GM18951 (cell line): ENCODE results near the gene ORC1.

ENCODE experiments used
- POLR2A ChIP-seq: IDR thresholded peaks from 4 replicates; pipeline ENCODE4 v1.6.1; 2011; ENCODE audit warnings: mild to moderate bottlenecking; ENCODE audit not compliant: insufficient read length, insufficient read depth; ENCODE audit errors: extremely low read depth
- in situ Hi-C: fragments of 300-500 bp; cut with MboI; formaldehyde crosslinking; loops from one replicate; pipeline ENCODE4 v1.12.0; 2022; ENCODE audit warnings: low sequenced_read_pairs, mixed read lengths, inconsistent platforms; ENCODE audit not compliant: unreplicated experiment

Gene ORC1

DNA sequence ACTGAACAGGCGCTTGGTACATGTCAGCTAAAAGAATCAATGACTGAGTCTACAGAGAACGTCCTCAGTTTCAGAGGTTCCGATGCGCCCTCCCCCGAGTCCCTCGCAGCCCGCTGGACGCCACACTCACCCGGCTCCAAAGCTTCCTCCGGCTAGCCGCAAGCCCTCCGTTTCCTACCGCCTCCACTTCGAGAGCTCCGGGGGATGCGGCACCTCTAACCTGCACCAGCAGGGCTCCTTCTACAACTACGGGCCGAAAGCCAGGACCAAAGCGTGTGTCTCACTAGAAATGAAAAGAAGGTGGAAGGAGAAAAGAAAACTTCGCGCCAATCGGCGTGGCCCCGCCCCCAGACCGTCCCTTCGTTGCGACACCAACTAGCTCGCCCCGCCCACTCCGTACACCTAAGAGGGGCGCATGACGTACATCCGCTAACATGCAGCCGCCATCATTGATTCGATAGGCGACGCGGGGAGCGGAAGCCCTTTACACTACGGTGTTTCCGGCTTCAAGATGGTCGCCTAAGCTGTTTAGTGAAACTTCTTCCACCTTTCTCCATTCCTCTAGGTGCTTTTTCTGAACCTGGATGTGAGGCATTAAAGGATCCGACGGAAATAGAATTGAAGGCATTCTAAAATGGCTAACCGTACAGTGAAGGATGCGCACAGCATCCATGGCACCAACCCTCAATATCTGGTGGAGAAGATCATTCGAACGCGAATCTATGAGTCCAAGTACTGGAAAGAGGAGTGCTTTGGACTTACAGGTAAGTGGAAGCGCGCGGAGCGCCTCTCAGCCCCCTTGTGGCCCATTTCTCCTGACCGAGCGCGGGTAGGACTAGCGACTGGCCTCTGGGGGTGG, at the start of gene ORC1, which contains the start of gene PRPF38A:
ORC1 (minus strand) TSS at position 308 of the 859 bp plus-strand sequence. CDS start 2,200 bp downstream, outside the sequence.
PRPF38A (plus strand) TSS at position 487 of the 859 bp plus-strand sequence; CDS start at position 635, 148 bp downstream.
- in situ Hi-C loops = no loop called here
- TF ChIP-seq POLR2A = peak; percentile 76

DNA sequence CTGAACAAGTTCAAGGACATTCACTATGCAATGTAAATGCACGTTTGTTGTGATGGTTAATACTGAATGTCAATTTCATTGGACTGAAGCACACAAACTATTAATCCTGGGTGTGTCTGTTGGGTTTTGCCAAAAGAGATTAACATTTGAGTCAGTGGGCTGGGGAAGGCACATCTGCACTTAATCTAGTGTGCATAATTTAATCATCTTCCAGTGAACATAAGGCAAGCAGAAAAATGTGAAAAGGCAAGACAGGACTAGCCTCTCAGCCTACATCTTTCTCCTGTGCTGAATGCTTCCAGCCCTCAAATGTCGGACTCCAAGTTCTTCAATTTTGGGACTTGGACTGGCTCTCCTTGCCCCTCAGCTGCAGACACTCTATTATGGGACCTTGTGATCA, 40.2 kb upstream of the ORC1 start:
- in situ Hi-C loops = no loop called here
- TF ChIP-seq POLR2A = no peak

GRCh38 chr1:52439976-52440375, 35.8 kb upstream of the ORC1 start:
- TF ChIP-seq POLR2A = no peak
- in situ Hi-C loops = no loop called here

DNA sequence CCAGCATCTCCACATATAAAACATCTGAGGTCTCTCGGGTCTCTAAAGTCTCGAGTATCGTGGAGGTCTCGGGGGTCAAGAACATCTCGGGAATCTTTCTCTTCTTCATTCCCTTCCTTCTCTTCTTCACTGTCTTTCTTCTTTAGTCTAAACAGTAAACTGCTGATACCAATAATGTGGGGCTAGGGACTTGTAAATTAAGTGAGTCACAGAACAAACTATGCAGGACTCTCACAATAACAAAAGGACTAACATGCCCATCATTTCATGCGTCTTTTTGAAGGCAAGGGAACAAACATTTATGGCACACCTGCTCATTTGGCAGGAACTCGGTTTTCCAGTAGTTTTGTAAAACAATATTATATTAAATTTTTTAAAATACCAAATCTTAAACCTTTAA, 32.6 kb upstream of the ORC1 start:
- in situ Hi-C loops = no loop called here
- no peak for TF ChIP-seq POLR2A

- in situ Hi-C loops = no loop called here
Measured at GRCh38 chr1:52435650-52436049, 31.4 kb upstream of the ORC1 start.

DNA sequence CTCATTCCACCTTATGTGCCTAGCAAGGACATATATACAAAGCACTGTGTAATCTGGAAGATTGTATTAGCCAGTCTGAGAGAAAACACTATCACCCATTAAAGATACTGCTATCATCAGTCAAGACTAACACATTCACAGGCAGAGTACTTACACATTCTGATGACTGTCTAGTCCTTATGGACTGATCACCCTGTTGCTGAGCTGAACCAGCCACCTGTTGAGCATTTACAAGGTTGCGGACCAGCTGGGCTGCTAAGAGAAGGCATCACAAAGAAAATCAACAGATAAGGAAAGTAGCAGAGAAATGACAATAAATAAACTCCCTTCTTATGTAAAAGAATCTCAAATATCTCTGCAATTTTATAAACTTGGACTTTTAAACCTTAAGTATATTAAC, 31.0 kb upstream of the ORC1 start:
- in situ Hi-C loops = no loop called here
- no peak for TF ChIP-seq POLR2A

More at GRCh38 chr1:52435650-52436049, 31.4 kb upstream of the ORC1 start:
- no peak for TF ChIP-seq POLR2A

- in situ Hi-C loops = no loop called here
Measured at GRCh38 chr1:52432807-52433206, 28.6 kb upstream of the ORC1 start.

GRCh38 chr1:52427152-52427551, 22.9 kb upstream of the ORC1 start:
- TF ChIP-seq POLR2A = no peak
- in situ Hi-C loops = no loop called here

More at GRCh38 chr1:52432807-52433206, 28.6 kb upstream of the ORC1 start:
- TF ChIP-seq POLR2A = no peak

DNA sequence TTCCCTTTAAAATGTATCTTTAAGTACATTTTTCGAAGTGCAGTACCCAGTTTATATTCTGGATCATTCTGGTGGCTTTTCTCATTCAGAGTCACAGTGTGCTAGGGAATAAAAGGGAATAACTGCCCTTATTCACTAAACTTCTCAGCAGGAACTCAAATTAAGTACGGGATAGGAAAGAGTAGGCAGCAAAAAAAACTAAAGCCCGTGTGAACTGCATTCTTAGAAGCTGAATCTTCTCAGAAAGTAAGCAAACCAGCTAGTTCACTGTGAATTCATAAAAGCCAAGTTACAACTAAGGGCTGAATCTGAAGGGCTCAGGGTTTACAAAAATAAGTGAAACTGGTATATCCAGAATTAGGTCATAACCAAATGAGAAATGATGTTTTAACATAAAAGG, 22.1 kb upstream of the ORC1 start:
- in situ Hi-C loops = no loop called here
- TF ChIP-seq POLR2A = no peak

DNA sequence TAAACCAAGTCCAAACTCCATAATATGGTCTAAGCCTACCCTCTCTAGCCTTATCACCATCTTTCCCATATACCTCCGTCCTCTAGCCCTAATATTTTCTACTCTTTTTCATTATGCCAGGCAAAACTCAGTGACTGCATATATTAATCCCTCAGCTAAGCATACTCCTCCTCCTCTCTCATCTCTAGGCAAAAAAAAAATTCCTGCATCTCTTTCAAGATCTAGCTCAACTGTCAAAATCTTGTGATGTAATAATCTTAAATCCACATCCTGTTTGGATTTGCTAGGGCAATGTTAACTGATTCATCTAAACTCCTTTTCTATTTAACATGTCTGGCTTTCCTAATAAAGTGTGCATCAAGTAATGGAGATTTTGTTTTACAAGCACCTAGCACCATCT, 20.6 kb upstream of the ORC1 start:
- in situ Hi-C loops = no loop called here
- TF ChIP-seq POLR2A = no peak

- no peak for TF ChIP-seq POLR2A
Measured at GRCh38 chr1:52424231-52424636, 20.0 kb upstream of the ORC1 start.

GRCh38 chr1:52423771-52424170, 19.5 kb upstream of the ORC1 start:
- no peak for TF ChIP-seq POLR2A
- in situ Hi-C loops = no loop called here

More at GRCh38 chr1:52424231-52424636, 20.0 kb upstream of the ORC1 start:
- in situ Hi-C loops = no loop called here

- in situ Hi-C loops = no loop called here
Measured at GRCh38 chr1:52423055-52423454, 18.8 kb upstream of the ORC1 start.

GRCh38 chr1:52420713-52421112, 16.5 kb upstream of the ORC1 start:
- in situ Hi-C loops = no loop called here

More at GRCh38 chr1:52423055-52423454, 18.8 kb upstream of the ORC1 start:
- TF ChIP-seq POLR2A = no peak

DNA sequence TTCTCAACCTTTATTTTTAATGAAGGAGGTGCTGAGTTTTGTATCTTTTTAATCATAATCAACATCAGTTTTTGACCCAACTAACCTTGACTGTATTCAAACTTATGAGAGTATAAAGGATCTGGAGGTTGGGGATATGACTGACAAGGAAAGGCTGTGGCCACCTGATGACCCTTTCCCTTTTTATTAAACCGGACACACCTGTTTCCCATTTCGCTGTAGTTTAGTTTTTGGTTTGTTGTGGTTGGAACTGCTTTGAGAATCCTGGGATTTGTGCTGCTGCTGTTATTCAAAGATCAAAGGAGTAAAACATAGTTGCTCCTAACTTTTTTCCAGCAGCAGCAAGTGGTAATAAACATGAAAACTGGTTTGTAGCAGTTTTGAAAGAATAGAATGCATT, 12.6 kb upstream of the ORC1 start:
- no peak for TF ChIP-seq POLR2A
- in situ Hi-C loops = loop anchor here (10.0 kb wide), 1 partner anchor 268 kb away; no protein-coding TSS in a partner anchor

More at GRCh38 chr1:52420713-52421112, 16.5 kb upstream of the ORC1 start:
- TF ChIP-seq POLR2A = no peak
